HCT116 (cell line): ENCODE measurements around the gene PTPRF. TPM values are rescaled to one million over a fixed set of nuclear protein-coding genes. Genes with fewer than 3 reads are reported as not detected.

Source experiments
- ATAC-seq: fragments of 200-7000 bp; cut with Tn5 transposase; 2 replicates; pipeline ENCODE4 v1.9.1; 2020; ENCODE audit warnings: mild to moderate bottlenecking, moderate library complexity
- BruUV-seq: library from RNA; stranded (reverse); fragments of 400-500 nt; replicated peaks from 2 replicates; lab custom pipeline; 2021; lab: Mats Ljungman, UMichigan
- CTCF ChIA-PET: fragments of 300-600 bp; sonication (Branson Sonifier 250); formaldehyde crosslinking; loops from one replicate; lab custom pipeline; 2021; ENCODE audit warnings: antibody characterized with exemption; lab: Charles Lee
- POLR2A ChIA-PET: fragments of 300-600, 350-600 bp; sonication (Branson Sonifier 250); formaldehyde crosslinking; loops from one replicate; lab custom pipeline; 2021; ENCODE audit warnings: antibody characterized with exemption; lab: Charles Lee
- RAD21 ChIA-PET, 2 experiments: fragments of 300-600 bp; sonication (Branson Sonifier 250); formaldehyde crosslinking; loops; one replicate each; lab custom pipeline; 2023; ENCODE audit warnings: low total read pairs in 2 of 2; ENCODE audit not compliant: uncharacterized antibody in 2 of 2, unreplicated experiment in 2 of 2, low non-redundant PET in 1 of 2; lab: Charles Lee
- DNase-seq: peaks from one replicate; pipeline ENCODE4 v3.0.0-alpha.2; 2010; ENCODE audit warnings: low read depth, low spot score
- H2AFZ ChIP-seq: fragments of 200-600 bp; shearing (Covaris generic), sonication (generic); 2 replicates; pipeline ENCODE4 v1.6.1; 2017; ENCODE audit warnings: low read depth, mixed run types, mixed read lengths, antibody characterized with exemption, low read length; ENCODE audit not compliant: poor library complexity, severe bottlenecking
- H3K27ac ChIP-seq: 2 replicates; pipeline ENCODE4 v1.5.1; 2012; ENCODE audit warnings: low read depth, low read length
- H3K27me3 ChIP-seq: fragments of 200-600 bp; sonication (generic); 2 replicates; pipeline ENCODE4 v1.6.1; 2016; ENCODE audit warnings: mixed run types, low read length, mixed read lengths; ENCODE audit not compliant: insufficient read depth
- H3K36me3 ChIP-seq, 2 experiments: fragments of 200-500 bp in 1 of 2; fragments of 200-600 bp in 1 of 2; sonication (Bioruptor generic) in 1 of 2; sonication (generic) in 1 of 2; 2 replicates each; pipeline versions ENCODE4 v1.5.1 to v1.6.1; 2014 to 2016; ENCODE audit warnings: low read length in 2 of 2, inconsistent platforms in 1 of 2, mixed read lengths in 1 of 2, mixed run types in 1 of 2; ENCODE audit not compliant: insufficient read depth in 2 of 2, control insufficient read depth in 1 of 2
- H3K4me1 ChIP-seq, 2 experiments: fragments of 200-600 bp in 1 of 2; sonication (generic) in 1 of 2; 2 replicates each; pipeline versions ENCODE4 v1.5.1 to v1.6.1; 2012 to 2017; ENCODE audit warnings: low read length in 2 of 2, inconsistent platforms in 1 of 2, mild to moderate bottlenecking in 1 of 2, mixed read lengths in 1 of 2, mixed run types in 1 of 2, moderate library complexity in 1 of 2; ENCODE audit not compliant: insufficient read depth in 2 of 2, control insufficient read depth in 1 of 2
- H3K4me2 ChIP-seq: fragments of 200-600 bp; sonication (generic); 2 replicates; pipeline ENCODE4 v1.6.1; 2017; ENCODE audit warnings: mixed run types, low read length, mixed read lengths
- H3K4me3 ChIP-seq, 2 experiments: fragments of 200-600 bp in 1 of 2; sonication (generic) in 1 of 2; replicated peaks in 1 of 2; 2 replicates each; pipeline ENCODE4 v1.5.1; 2011 to 2016; ENCODE audit warnings: low read length in 2 of 2, control low read depth in 1 of 2, low read depth in 1 of 2, mild to moderate bottlenecking in 1 of 2, mixed read lengths in 1 of 2, mixed run types in 1 of 2
- H3K79me2 ChIP-seq: fragments of 200-600 bp; sonication (generic); 2 replicates; pipeline ENCODE4 v1.6.1; 2017; ENCODE audit warnings: mild to moderate bottlenecking, mixed run types, low read length, moderate library complexity, mixed read lengths; ENCODE audit not compliant: insufficient read depth
- H3K9ac ChIP-seq: fragments of 200-600 bp; sonication (generic); 2 replicates; pipeline ENCODE4 v1.6.1; 2016; ENCODE audit warnings: low read length, mixed read lengths
- H3K9me2 ChIP-seq: fragments of 200-600 bp; sonication (generic), shearing (Covaris generic); 2 replicates; pipeline ENCODE4 v1.6.1; 2017; ENCODE audit warnings: mixed run types, mild to moderate bottlenecking, moderate library complexity; ENCODE audit not compliant: insufficient read depth
- H3K9me3 ChIP-seq, 2 experiments: fragments of 200-500 bp in 1 of 2; fragments of 200-600 bp in 1 of 2; sonication (Bioruptor generic) in 1 of 2; sonication (generic) in 1 of 2; 2 replicates each; pipeline ENCODE4 v1.6.1; 2014 to 2017; ENCODE audit warnings: low read length in 2 of 2, mixed read lengths in 2 of 2, inconsistent platforms in 1 of 2, low read depth in 1 of 2, mild to moderate bottlenecking in 1 of 2, mixed run types in 1 of 2, moderate library complexity in 1 of 2; ENCODE audit not compliant: control insufficient read depth in 1 of 2, insufficient read depth in 1 of 2
- H4K20me1 ChIP-seq: fragments of 200-600 bp; sonication (generic), shearing (Covaris generic); 2 replicates; pipeline ENCODE4 v1.6.1; 2017; ENCODE audit warnings: mixed run types, mild to moderate bottlenecking, moderate library complexity; ENCODE audit not compliant: insufficient read depth
- CBX3 ChIP-seq: IDR thresholded peaks from 2 replicates; pipeline ENCODE4 v1.6.1; 2012; ENCODE audit warnings: low read depth
- CEBPB ChIP-seq: IDR thresholded peaks from 2 replicates; pipeline ENCODE4 v1.6.1; 2012; ENCODE audit warnings: low read depth
- EGR1 ChIP-seq: IDR thresholded peaks from 2 replicates; pipeline ENCODE4 v1.6.1; 2012; ENCODE audit warnings: low read depth
- EZH2 ChIP-seq: fragments of 200-600 bp; sonication (generic); IDR thresholded peaks from 2 replicates; pipeline ENCODE4 v1.6.1; 2017; ENCODE audit warnings: antibody characterized with exemption, mixed run types
- EZH2phosphoT487 ChIP-seq: fragments of 200-600 bp; IDR thresholded peaks from 2 replicates; pipeline ENCODE4 v1.6.1; 2018; ENCODE audit warnings: antibody characterized with exemption, borderline replicate concordance
- FOSL1 ChIP-seq: IDR thresholded peaks from 2 replicates; pipeline ENCODE4 v1.6.1; 2012; ENCODE audit warnings: low read depth
- JUND ChIP-seq: IDR thresholded peaks from 2 replicates; pipeline ENCODE4 v1.6.1; 2012
- POLR2A ChIP-seq: IDR thresholded peaks from 2 replicates; pipeline ENCODE4 v1.7.0; 2011; ENCODE audit warnings: borderline replicate concordance; ENCODE audit not compliant: insufficient read depth, insufficient read length; ENCODE audit errors: extremely low read depth
- POLR2AphosphoS5 ChIP-seq: IDR thresholded peaks from 2 replicates; pipeline ENCODE4 v1.6.1; 2011; ENCODE audit warnings: mild to moderate bottlenecking, low read depth, low read length, moderate library complexity
- RAD21 ChIP-seq: IDR thresholded peaks from 2 replicates; pipeline ENCODE4 v1.6.1; 2012; ENCODE audit warnings: low read depth, mild to moderate bottlenecking
- REST ChIP-seq: IDR thresholded peaks from 2 replicates; pipeline ENCODE4 v1.6.1; 2012; ENCODE audit warnings: low read depth
- SIN3A ChIP-seq: IDR thresholded peaks from 2 replicates; pipeline ENCODE4 v1.6.1; 2012; ENCODE audit warnings: low read depth
- SP1 ChIP-seq: IDR thresholded peaks from 2 replicates; pipeline ENCODE4 v1.6.1; 2012; ENCODE audit warnings: low read depth
- SRF ChIP-seq: IDR thresholded peaks from 2 replicates; pipeline ENCODE4 v1.6.1; 2012; ENCODE audit warnings: low read depth
- TCF7L2 ChIP-seq: IDR thresholded peaks from 2 replicates; pipeline ENCODE4 v1.7.0; 2011; ENCODE audit warnings: borderline replicate concordance, inconsistent platforms; ENCODE audit not compliant: insufficient read depth, insufficient read length; ENCODE audit errors: extremely low read depth
- ZBTB33 ChIP-seq: IDR thresholded peaks from 2 replicates; pipeline ENCODE4 v1.6.1; 2011; ENCODE audit warnings: mild to moderate bottlenecking, low read length, moderate library complexity; ENCODE audit not compliant: insufficient replicate concordance; ENCODE audit errors: extremely low read depth
- ZFX ChIP-seq: fragments of 450-650 bp; IDR thresholded peaks from 2 replicates; pipeline ENCODE4 v1.6.1; 2017
- ZNF274 ChIP-seq: fragments of 200-500 bp; sonication (Bioruptor generic); IDR thresholded peaks from 2 replicates; pipeline ENCODE4 v1.6.1; 2014; ENCODE audit warnings: mild to moderate bottlenecking, low read depth, low read length, inconsistent platforms
- intact Hi-C: fragments of 100-400 bp; cut with micrococcal nuclease; formaldehyde crosslinking; loops from 2 replicates; pipeline ENCODE4 v1.10.0; 2022
- total RNA-seq: library from RNA; stranded (reverse); gene quantifications from one replicate; pipeline ENCODE4 v1.2.1, GENCODE V29; 2021; ENCODE audit not compliant: unreplicated experiment
- TF ChIP-seq, protein P1 (sequence below): IDR thresholded peaks from 2 replicates; pipeline ENCODE4 v1.6.1; 2012
- TF ChIP-seq, protein P2 (sequence below): IDR thresholded peaks from 2 replicates; pipeline ENCODE4 v1.6.1; 2012
- TF ChIP-seq, protein P3 (sequence below), 3 experiments: fragments of 200-600 bp in 1 of 3; sonication (generic) in 1 of 3; IDR thresholded peaks in 2 of 3; conservative IDR thresholded peaks in 1 of 3; 2 replicates each; pipeline ENCODE4 v1.5.1; 2012 to 2017; ENCODE audit warnings: low read depth in 2 of 3, low read length in 2 of 3, antibody characterized with exemption in 1 of 3, borderline replicate concordance in 1 of 3, control low read depth in 1 of 3, mild to moderate bottlenecking in 1 of 3, mixed read lengths in 1 of 3, mixed run types in 1 of 3, moderate library complexity in 1 of 3; ENCODE audit not compliant: insufficient read depth in 1 of 3

The PTPRF gene
- total RNA-seq, 1 experiment from 2014 or later: 224 TPM

DNA sequence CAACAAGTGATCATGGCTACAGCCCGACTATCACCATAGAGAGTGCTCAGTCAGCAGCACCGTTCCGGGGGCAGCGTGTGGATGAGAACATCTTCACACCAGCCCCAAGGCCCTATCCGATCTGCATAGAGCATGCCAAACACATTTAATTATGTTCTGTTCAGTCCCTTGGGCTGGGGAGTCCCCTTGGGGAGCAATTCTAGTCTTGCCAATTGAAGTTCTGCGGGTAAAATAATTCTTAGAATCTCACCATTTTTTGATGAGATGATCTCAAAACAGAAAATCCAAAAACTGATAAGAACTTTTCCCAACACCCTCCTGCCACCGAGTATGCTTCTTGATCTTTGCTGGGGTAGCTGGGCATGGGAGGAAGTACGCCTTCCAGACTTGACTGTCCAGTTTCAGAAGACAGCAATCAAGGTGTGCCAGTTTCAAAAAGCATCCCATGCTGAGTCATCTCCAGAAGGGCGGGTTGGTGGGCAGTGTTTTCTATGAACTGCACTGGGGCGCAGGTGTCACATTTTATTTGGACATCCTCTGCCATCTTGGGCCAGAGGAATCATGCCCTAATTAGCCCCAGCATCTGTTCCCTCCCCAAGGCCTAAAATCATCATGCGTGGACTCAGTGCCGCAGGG lies 20.8 kb upstream of the PTPRF start:
- ATAC-seq (peak; percentile 77), DNase-seq (no peak)
- Histone ChIP-seq H3K27me3 (no peaks in the 10 kb centered on the region), H3K9me2 (no peaks in the 10 kb centered on the region), H3K4me1 (peaks cover 9 to 23% of the 10 kb centered on the region in 2 experiments; a peak in 3 of 4 replicates), H3K4me3 (peak overlapping the region in 1 of 2 experiments; percentile 4; a peak in 1 of 4 replicates), H3K79me2 (no peaks in the 10 kb centered on the region), H3K36me3 (no peaks in the 10 kb centered on the region), H3K9me3 (no peaks in the 10 kb centered on the region), H2AFZ (peak overlapping the region; percentile 24), H3K4me2 (peak overlapping the region; percentile 56), H3K9ac (0 out of 2 replicates have a peak overlapping the region, but pooled peaks have one; percentile 2), H4K20me1 (no peaks in the 10 kb centered on the region), H3K27ac (no peak overlapping the region)
- POLR2A ChIA-PET: no interaction called here
- RAD21 ChIA-PET: no interaction called here
- CTCF ChIA-PET: no interaction called here
- intact Hi-C loops: no loop called here
- BruUV-seq: no TSS peak
- no peak for TF ChIP-seq ZFX
- TF ChIP-seq EGR1: 0 out of 2 replicates have a peak, but pooled peaks have one; percentile 16
- peak; percentile 73 for TF ChIP-seq SP1
- TF ChIP-seq, protein P1, sequence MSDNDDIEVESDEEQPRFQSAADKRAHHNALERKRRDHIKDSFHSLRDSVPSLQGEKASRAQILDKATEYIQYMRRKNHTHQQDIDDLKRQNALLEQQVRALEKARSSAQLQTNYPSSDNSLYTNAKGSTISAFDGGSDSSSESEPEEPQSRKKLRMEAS: no peak; the same call in 1 of the 2 replicates
- peak; percentile 48 for TF ChIP-seq FOSL1
- TF ChIP-seq POLR2A: no peak
- TF ChIP-seq RAD21: no peak
- TF ChIP-seq SIN3A: no peak
- TF ChIP-seq REST: no peak
- TF ChIP-seq EZH2: no peak
- TF ChIP-seq SRF: no peak
- TF ChIP-seq ZBTB33: no peak
- TF ChIP-seq JUND: peak; percentile 56; the same call in 1 of the 2 replicates
- TF ChIP-seq, protein P2, sequence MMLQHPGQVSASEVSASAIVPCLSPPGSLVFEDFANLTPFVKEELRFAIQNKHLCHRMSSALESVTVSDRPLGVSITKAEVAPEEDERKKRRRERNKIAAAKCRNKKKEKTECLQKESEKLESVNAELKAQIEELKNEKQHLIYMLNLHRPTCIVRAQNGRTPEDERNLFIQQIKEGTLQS: no peak
- TF ChIP-seq POLR2AphosphoS5: no peak
- TF ChIP-seq TCF7L2: no peak
- peak; percentile 37; the same call in 1 of the 2 replicates for TF ChIP-seq CBX3
- TF ChIP-seq, protein P3, sequence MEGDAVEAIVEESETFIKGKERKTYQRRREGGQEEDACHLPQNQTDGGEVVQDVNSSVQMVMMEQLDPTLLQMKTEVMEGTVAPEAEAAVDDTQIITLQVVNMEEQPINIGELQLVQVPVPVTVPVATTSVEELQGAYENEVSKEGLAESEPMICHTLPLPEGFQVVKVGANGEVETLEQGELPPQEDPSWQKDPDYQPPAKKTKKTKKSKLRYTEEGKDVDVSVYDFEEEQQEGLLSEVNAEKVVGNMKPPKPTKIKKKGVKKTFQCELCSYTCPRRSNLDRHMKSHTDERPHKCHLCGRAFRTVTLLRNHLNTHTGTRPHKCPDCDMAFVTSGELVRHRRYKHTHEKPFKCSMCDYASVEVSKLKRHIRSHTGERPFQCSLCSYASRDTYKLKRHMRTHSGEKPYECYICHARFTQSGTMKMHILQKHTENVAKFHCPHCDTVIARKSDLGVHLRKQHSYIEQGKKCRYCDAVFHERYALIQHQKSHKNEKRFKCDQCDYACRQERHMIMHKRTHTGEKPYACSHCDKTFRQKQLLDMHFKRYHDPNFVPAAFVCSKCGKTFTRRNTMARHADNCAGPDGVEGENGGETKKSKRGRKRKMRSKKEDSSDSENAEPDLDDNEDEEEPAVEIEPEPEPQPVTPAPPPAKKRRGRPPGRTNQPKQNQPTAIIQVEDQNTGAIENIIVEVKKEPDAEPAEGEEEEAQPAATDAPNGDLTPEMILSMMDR (IDR thresholded peaks at IDR 0.05 in 2 of 3, conservative IDR thresholded peaks at IDR 0.05 in 1 of 3; ENCODE audit: borderline replicate concordance in 1 of 3, insufficient read depth in 1 of 3, low read depth in 2 of 3, low read length in 2 of 3): no peak
- no peak for TF ChIP-seq ZNF274
- no peak for TF ChIP-seq EZH2phosphoT487
- no peak for TF ChIP-seq CEBPB
